GM12878 (cell line): ENCODE results near the gene ABCC4.

Source experiments
- BACH1 ChIP-seq: fragments of 450-650 bp; IDR thresholded peaks from 2 replicates; pipeline ENCODE4 v1.6.1; 2017; ENCODE audit warnings: mild to moderate bottlenecking, borderline replicate concordance
- CTCF ChIP-seq, 3 experiments: IDR thresholded peaks in 2 of 3; conservative IDR thresholded peaks in 1 of 3; 2 replicates each; pipeline ENCODE4 v1.5.1; 2011; ENCODE audit warnings: low read depth in 3 of 3, low read length in 3 of 3, mild to moderate bottlenecking in 3 of 3, control low read depth in 2 of 3, moderate library complexity in 2 of 3, inconsistent platforms in 1 of 3, mixed read lengths in 1 of 3; ENCODE audit not compliant: control insufficient read depth in 2 of 3, insufficient read depth in 1 of 3; ENCODE audit errors: extremely low read depth in 1 of 3
- FOXM1 ChIP-seq: IDR thresholded peaks from 2 replicates; pipeline ENCODE4 v1.6.1; 2012; ENCODE audit warnings: low read depth, mild to moderate bottlenecking, inconsistent platforms, low read length, moderate library complexity
- HDGF ChIP-seq: fragments of 450-650 bp; IDR thresholded peaks from 2 replicates; pipeline ENCODE4 v1.6.1; 2016; ENCODE audit warnings: antibody characterized with exemption
- HSF1 ChIP-seq: fragments of 150-350 bp; IDR thresholded peaks from 2 replicates; pipeline ENCODE4 v1.6.1; 2014; ENCODE audit warnings: mild to moderate bottlenecking, low read depth, low read length
- JUND ChIP-seq: IDR thresholded peaks from 2 replicates; pipeline ENCODE4 v1.6.1; 2012; ENCODE audit warnings: low read depth, mild to moderate bottlenecking, low read length, improper control_type of control experiment, moderate library complexity
- MXI1 ChIP-seq: fragments of 150-350 bp; IDR thresholded peaks from 2 replicates; pipeline ENCODE4 v1.6.1; 2011; ENCODE audit warnings: low read depth, mild to moderate bottlenecking, inconsistent platforms, low read length, improper control_type of control experiment
- POLR2A ChIP-seq: IDR thresholded peaks from 2 replicates; pipeline ENCODE4 v1.6.1; 2011; ENCODE audit warnings: low read depth, mild to moderate bottlenecking, low read length
- POLR2AphosphoS2 ChIP-seq: IDR thresholded peaks from 2 replicates; pipeline ENCODE4 v1.6.1; 2011; ENCODE audit warnings: low read depth, mild to moderate bottlenecking, low read length, improper control_type of control experiment, moderate library complexity
- STAT3 ChIP-seq: IDR thresholded peaks from 2 replicates; pipeline ENCODE4 v1.6.1; 2011; ENCODE audit warnings: low read depth, low read length, improper control_type of control experiment
- TF ChIP-seq, protein P1 (sequence below): IDR thresholded peaks from 2 replicates; pipeline ENCODE4 v1.6.1; 2012; ENCODE audit warnings: mild to moderate bottlenecking, low read depth, low read length
- TF ChIP-seq, protein P2 (sequence below): IDR thresholded peaks from 2 replicates; pipeline ENCODE4 v1.6.1; 2012; ENCODE audit warnings: low read depth, low read length, improper control_type of control experiment

DNA sequence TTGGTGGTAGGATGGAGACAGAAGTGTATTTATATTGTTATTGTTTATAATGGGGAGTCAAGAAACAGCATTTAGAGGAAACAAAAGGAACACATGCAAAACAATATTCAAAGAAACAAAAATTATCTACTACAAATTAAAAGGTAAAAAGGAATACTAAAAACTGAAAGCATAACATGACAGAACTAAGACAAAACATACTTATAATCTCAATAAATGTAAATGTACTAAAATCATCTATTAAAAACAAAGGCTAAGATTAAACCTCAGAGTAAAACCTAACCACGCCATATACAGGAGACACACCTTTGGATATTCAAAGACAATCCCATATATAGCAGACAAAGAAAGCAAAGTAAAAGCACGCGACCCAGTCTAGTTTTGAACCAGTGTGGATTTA, 273.6 kb downstream of the ABCC4 start:
- TF ChIP-seq HSF1 (no peak), STAT3 (no peak), MXI1 (no peak), POLR2A (no peak), JUND (no peak), FOXM1 (no peak), POLR2AphosphoS2 (no peak), BACH1 (no peak), HDGF (no peak), CTCF (IDR thresholded peaks at IDR 0.05 in 2 of 3, conservative IDR thresholded peaks at IDR 0.05 in 1 of 3; ENCODE audit: control insufficient read depth in 2 of 3, extremely low read depth in 1 of 3, insufficient read depth in 1 of 3, low read depth in 3 of 3, low read length in 3 of 3) (no peak)
- TF ChIP-seq, protein P1, sequence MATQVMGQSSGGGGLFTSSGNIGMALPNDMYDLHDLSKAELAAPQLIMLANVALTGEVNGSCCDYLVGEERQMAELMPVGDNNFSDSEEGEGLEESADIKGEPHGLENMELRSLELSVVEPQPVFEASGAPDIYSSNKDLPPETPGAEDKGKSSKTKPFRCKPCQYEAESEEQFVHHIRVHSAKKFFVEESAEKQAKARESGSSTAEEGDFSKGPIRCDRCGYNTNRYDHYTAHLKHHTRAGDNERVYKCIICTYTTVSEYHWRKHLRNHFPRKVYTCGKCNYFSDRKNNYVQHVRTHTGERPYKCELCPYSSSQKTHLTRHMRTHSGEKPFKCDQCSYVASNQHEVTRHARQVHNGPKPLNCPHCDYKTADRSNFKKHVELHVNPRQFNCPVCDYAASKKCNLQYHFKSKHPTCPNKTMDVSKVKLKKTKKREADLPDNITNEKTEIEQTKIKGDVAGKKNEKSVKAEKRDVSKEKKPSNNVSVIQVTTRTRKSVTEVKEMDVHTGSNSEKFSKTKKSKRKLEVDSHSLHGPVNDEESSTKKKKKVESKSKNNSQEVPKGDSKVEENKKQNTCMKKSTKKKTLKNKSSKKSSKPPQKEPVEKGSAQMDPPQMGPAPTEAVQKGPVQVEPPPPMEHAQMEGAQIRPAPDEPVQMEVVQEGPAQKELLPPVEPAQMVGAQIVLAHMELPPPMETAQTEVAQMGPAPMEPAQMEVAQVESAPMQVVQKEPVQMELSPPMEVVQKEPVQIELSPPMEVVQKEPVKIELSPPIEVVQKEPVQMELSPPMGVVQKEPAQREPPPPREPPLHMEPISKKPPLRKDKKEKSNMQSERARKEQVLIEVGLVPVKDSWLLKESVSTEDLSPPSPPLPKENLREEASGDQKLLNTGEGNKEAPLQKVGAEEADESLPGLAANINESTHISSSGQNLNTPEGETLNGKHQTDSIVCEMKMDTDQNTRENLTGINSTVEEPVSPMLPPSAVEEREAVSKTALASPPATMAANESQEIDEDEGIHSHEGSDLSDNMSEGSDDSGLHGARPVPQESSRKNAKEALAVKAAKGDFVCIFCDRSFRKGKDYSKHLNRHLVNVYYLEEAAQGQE, result no peak
- TF ChIP-seq, protein P2, sequence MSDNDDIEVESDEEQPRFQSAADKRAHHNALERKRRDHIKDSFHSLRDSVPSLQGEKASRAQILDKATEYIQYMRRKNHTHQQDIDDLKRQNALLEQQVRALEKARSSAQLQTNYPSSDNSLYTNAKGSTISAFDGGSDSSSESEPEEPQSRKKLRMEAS, result no peak
